Neural progenitor cell (in vitro differentiated cells): Measurements from ENCODE around the gene RPS4Y1.

ENCODE experiments used
- EZH2 ChIP-seq: fragments of 200-600 bp; sonication (generic); IDR thresholded peaks from 2 replicates; pipeline ENCODE4 v1.6.1; 2017; ENCODE audit warnings: antibody characterized with exemption, mild to moderate bottlenecking, moderate library complexity
- EZH2phosphoT487 ChIP-seq: fragments of 200-600 bp; sonication (generic); IDR thresholded peaks from 2 replicates; pipeline ENCODE4 v1.6.1; 2017; ENCODE audit warnings: antibody characterized with exemption
- TF ChIP-seq, protein P1 (sequence below): fragments of 200-600 bp; sonication (generic); IDR thresholded peaks from 2 replicates; pipeline ENCODE4 v1.5.1; 2017; ENCODE audit warnings: antibody characterized with exemption, mild to moderate bottlenecking

DNA sequence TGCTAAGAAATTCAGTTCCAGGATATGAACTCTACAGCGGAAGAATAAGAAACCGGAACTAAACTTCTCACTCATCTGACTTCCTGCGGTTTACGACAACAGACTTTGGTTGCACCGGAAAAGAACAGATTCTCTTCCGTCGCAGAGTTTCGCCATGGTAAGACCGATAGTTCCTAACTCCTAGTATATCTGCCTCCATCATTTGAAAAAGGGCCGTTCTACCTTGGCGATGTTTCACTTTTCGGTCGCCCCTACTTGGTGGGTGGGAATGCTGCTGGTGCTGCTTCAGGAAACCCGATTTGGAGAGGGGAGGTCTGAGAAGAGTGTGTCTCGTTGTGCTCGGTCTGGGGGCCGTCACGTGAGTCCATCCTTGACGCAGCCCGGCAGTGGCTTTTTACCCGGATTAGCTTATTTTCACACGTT lies at the start of gene RPS4Y1:
- no peak for TF ChIP-seq EZH2
- no peak for TF ChIP-seq EZH2phosphoT487
- TF ChIP-seq, protein P1, sequence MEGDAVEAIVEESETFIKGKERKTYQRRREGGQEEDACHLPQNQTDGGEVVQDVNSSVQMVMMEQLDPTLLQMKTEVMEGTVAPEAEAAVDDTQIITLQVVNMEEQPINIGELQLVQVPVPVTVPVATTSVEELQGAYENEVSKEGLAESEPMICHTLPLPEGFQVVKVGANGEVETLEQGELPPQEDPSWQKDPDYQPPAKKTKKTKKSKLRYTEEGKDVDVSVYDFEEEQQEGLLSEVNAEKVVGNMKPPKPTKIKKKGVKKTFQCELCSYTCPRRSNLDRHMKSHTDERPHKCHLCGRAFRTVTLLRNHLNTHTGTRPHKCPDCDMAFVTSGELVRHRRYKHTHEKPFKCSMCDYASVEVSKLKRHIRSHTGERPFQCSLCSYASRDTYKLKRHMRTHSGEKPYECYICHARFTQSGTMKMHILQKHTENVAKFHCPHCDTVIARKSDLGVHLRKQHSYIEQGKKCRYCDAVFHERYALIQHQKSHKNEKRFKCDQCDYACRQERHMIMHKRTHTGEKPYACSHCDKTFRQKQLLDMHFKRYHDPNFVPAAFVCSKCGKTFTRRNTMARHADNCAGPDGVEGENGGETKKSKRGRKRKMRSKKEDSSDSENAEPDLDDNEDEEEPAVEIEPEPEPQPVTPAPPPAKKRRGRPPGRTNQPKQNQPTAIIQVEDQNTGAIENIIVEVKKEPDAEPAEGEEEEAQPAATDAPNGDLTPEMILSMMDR = no peak
